NCI-H2196 treated with DMSO at 0.1 percent for 48 hours (cell line): ENCODE results near the gene CUX1.
"Not testable (repeated sequence)": the region's sequence is repeated elsewhere in the genome, so short reads cannot be mapped to it uniquely, and the experiment has no call there.

ENCODE experiments used
- DNase-seq: peaks from one replicate; lab custom pipeline; 2025; ENCODE audit not compliant: unreplicated experiment; lab: John Stamatoyannopoulos, UW

The CUX1 gene

GRCh38 chr7:102292813-102293798, 475.7 kb downstream of the CUX1 start:
- no peak for DNase-seq

GRCh38 chr7:102294589-102294988, 477.2 kb downstream of the CUX1 start:
- DNase-seq, result no peak

DNA sequence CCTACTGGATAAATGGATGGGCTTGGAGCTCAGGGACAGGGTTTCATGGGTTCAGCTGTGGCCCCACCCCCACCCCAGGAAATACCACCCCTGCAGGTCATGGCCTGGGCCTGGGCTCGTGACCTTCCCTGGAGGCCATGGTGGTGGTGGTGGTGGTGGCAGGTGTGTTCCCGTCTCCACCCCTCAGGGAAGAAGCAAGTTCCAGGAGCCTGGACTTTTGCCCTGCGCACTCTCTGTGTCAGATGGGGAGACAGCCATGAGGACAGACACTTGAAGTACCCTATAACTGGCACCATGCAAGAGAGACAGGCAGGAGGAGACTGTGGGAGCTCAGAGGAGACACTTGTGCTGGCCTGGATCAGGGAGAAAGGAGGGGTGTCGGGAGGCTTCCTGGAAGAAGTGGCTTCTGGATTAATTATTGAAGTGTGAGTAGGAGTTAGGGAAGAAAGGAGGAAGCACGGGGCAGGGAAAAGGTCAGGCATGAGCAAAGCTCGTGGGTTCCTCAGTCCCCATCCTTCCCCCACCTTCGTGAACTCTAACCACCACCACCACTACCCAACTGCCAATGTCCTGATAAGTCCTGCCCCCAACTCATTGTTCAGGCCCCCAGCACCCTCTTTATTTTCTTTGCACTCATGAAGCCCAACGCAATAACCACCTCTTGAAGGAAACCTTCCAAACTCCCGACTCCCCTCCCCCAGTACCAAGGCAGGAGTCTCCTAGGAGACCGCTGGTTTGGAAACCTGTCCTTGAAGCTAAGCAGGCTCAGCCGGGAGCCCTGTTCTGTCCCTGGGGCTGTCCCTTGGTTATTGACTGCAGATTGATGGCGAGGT, 478.1 kb downstream of the CUX1 start:
- DNase-seq, result no peak

GRCh38 chr7:102296179-102296438, 478.7 kb downstream of the CUX1 start:
- no peak for DNase-seq

DNA sequence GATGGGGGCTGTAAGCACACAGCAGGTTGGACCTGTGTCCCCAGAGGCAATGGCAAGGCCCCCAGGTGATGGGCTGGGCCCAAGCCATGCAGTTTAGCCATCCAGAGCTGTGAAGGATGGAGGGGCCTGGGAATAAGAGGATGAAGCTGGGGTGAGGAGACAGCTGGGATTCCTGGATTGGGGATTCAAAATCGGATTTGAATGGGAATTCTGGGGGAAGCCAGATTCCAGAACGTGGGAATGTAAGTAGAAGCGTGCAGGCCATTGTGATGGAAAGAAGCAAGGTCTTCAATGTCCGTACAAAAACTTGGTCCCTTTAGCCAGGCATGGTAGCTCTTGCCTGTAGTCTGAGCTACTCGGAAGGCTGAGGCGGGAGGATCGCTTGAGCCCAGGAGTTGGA, 479.1 kb downstream of the CUX1 start:
- DNase-seq, result no peak

DNA sequence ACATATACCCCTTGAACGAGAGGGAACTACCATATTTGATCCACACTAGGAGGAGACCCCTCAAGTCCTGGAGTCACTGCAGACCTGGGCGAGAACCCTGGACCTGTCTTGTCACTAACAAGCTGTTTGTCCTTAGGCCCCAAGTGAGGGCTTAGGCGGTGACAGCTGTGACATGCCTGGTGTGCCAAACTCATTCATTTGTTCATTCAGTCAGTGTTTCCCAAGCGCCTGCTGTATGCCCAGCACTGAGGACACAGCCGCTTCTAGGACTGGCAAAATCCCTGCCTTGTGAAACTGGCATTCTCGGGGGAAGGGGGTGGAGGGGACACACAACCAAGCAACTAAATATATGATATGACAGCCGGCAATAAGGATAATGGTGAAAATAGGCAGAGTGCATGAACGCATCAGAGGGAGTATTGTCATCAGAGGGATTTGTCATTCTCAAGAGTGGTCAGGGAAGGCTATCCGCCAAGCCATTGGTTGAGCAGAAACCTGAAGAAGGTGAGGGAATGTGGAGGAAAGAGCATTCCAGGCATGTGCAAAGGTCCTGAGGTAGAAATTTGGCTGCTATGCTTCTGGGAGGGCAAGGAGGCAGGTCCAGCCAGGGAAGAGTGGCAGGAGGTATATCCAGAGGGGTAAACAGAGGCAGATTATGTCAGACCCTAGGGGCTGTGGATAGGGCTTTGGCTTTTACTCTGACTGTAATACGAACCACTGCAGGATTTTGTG, 480.2 kb downstream of the CUX1 start:
- no peak for DNase-seq

DNA sequence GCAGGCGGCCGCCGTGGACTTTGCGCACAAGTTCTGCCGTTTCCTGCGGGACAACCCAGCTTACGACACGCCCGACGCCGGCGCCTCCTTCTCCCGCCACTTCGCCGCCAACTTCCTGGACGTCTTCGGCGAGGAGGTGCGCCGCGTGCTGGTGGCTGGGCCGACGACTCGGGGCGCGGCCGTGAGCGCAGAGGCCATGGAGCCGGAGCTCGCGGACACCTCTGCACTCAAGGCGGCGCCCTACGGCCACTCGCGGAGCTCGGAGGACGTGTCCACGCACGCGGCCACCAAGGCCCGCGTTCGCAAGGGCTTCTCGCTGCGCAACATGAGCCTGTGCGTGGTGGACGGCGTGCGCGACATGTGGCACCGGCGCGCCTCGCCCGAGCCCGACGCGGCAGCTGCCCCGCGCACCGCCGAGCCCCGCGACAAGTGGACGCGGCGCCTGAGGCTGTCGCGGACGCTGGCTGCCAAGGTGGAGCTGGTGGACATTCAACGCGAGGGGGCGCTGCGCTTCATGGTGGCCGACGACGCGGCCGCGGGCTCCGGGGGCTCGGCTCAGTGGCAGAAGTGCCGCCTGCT, 483.3 kb downstream of the CUX1 start:
- no peak for DNase-seq

- DNase-seq, result not testable (repeated sequence)
Observed at GRCh38 chr7:102301367-102301766, 483.9 kb downstream of the CUX1 start.

DNA sequence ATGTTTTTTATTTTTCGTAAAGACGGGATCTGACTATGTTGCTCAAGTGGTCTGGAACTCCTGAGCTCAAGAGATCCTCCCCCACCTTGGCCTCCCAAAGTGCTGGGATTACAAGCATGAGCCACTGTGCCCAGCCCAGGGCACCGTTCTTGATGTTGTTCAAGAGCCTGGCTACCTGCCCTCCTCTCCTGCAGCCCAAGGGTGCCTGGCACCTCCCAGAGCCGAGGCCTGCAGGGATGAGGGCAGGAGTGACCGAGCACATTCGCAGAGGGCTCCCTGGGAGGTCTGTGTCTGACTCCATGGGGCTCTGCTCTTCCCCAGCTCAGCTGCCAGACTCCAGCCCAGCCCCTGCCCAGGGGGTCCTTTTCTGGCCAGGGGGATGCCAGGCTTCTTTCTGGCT, 484.6 kb downstream of the CUX1 start:
- no peak for DNase-seq

GRCh38 chr7:102303669-102304422, 486.4 kb downstream of the CUX1 start:
- no peak for DNase-seq

GRCh38 chr7:102304668-102305067, 487.2 kb downstream of the CUX1 start:
- no peak for DNase-seq

DNA sequence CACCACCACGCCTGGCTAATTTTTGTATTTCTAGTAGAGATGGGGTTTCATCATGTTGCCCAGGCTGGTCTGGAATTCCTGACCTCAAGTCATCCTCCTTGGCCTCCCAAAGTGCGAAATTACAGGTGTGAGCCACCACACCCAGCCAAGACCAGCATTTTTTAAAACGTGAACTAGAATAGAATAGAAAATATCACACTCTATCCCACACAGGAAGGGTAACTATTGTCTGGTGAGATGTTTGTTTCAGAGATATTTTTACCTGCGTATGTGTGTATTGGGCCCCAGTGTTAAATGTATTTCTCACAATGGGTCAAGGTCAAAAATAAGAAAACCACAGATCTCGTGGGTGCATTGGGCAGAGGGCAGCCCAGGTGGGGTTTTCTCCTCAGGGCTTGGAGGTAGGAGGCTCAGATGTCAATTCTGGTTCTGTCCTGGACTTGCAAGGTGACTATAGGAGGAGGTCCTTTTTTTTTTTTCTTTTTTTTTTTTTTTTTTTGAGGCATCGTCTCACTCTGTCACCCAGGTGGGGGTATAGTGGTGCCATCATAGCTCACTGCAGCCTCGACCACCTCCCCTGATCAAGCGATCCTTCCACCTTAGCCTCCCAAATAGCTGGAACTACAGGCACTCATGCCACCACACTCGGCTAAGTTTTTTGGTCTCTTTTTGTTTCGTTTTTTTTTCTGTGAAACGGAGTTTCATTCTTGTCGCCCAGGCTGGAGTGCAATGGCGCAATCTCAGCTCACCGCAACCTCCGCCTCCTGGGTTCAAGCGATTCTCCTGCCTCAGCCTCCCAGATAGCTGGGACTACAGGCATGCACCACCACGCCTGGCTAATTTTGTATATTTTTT, 488.2 kb downstream of the CUX1 start:
- DNase-seq, result no peak

GRCh38 chr7:102306916-102307677, 489.7 kb downstream of the CUX1 start:
- DNase-seq, result no peak

DNA sequence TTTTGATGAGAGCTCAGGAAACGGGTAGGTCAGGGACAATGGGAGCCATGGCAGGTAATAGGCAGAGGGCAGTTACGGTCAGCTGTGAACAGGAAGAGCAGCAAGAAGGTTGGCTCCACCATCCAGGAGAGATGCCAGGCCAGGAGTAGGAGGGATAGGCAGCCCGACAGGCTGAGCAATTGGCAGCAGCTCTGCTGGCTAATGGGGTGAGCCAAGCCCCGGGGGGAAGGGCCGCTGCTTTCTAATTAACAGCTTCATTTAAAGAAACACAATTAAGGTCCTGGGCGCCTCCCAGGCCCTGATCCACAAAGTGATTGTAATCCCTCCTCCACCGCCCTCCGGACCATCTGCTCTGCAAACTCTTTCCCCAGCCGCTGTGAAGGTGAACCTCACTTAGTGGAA, 493.0 kb downstream of the CUX1 start:
- no peak for DNase-seq

- no peak for DNase-seq
Observed at GRCh38 chr7:102312317-102312716, 494.9 kb downstream of the CUX1 start.

DNA sequence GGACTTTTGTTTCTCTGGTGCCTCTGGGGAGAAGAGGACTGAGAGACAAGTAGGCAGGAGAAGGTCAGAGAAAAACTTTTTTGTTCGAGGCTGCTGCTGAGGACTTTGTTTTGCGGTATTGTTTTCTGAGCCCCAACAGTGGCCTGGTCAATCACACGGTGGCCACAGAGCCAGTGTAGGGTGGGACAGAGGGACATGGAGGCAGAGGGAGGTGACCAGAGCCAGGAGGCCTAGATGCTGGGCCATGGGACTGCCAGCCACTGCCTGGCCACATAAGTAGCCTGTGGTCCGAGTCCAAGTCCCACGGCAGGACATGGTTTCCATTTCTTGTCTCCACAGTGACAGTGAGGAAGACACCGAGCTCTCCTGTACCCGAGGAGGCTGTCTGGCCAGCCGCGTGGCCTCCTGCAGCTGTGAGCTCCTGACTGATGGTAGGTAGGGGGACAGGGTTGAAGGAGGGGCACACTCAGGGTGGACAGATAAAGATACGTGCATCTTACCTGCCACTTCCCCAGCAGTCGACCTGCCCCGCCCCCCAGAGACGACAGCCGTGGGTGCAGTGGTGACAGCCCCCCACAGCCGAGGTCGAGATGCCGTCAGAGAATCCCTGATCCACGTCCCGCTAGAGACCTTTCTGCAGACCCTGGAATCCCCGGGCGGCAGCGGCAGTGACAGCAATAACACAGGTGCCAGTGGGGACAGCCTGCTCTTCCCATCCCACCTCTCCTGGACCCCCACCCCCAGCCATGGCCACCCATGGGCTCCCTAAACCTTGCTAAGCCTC, 496.8 kb downstream of the CUX1 start:
- no peak for DNase-seq

DNA sequence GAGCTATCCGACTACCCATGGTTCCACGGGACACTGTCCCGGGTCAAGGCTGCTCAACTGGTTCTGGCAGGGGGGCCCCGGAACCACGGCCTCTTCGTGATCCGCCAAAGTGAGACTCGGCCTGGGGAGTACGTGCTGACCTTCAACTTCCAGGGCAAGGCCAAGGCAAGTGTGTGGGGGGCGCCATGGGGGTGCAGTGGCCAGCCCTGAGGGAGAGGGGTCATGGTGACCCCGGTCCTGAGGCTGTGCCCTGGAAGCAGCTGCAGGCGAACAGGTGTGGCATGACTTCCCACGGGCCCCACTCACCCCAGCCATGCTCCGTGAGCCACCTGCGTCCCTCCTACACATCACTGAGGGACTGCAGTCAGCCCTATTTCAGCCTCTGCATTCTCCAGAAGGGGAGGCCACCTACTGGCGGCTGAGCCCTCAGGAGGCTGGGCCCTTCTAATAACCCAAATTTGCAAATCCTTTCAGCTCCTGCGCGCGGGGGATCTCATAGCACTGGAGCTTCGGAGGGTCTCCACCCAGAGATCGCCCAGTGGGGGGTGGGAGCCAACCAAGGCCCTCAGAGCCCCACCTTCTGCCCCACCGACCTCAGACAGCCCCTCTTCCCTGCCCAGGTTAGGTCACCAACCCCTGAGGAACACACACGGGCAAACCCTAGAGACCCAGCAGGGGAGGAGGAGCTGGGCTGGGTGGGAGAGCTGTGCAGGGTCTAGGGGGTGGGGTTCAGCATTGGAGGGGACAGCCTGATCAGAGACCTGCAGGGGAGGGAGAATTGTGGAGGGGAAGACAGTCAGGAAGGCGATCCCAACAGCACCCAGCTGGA, 500.0 kb downstream of the CUX1 start:
- no peak for DNase-seq
